NCI-H2029 (cell line): Measurements from ENCODE around the gene TMEM185A.
"Not testable (repeated sequence)": the region's sequence is repeated elsewhere in the genome, so short reads cannot be mapped to it uniquely, and the experiment has no call there.

Experiments
- DNase-seq: peaks from one replicate; lab custom pipeline; 2025; lab: John Stamatoyannopoulos, UW

The TMEM185A gene

GRCh38 chrX:149551245-149551938, 80.2 kb downstream of the TMEM185A start:
- not testable (repeated sequence) for DNase-seq

GRCh38 chrX:149550454-149550853, 81.1 kb downstream of the TMEM185A start:
- DNase-seq = not testable (repeated sequence)

- DNase-seq = not testable (repeated sequence)
Observed at GRCh38 chrX:149549701-149550100, 81.9 kb downstream of the TMEM185A start, which contains the start of gene HSFX3. HSFX3 (minus strand) TSS chrX:149549924; CDS start chrX:149549852, 72 bp downstream.

GRCh38 chrX:149547782-149548181, 83.8 kb downstream of the TMEM185A start:
- DNase-seq = not testable (repeated sequence)

GRCh38 chrX:149546962-149547361, 84.6 kb downstream of the TMEM185A start:
- DNase-seq = not testable (repeated sequence)
